CMK (cell line): ENCODE measurements around the gene UTP18.
"Not testable (repeated sequence)": the region's sequence is repeated elsewhere in the genome, so short reads cannot be mapped to it uniquely, and the experiment has no call there.

Experiments used
- DNase-seq: peaks from one replicate; pipeline ENCODE4 v3.0.0-alpha.2; 2010; ENCODE audit warnings: low read depth

The UTP18 gene

DNA sequence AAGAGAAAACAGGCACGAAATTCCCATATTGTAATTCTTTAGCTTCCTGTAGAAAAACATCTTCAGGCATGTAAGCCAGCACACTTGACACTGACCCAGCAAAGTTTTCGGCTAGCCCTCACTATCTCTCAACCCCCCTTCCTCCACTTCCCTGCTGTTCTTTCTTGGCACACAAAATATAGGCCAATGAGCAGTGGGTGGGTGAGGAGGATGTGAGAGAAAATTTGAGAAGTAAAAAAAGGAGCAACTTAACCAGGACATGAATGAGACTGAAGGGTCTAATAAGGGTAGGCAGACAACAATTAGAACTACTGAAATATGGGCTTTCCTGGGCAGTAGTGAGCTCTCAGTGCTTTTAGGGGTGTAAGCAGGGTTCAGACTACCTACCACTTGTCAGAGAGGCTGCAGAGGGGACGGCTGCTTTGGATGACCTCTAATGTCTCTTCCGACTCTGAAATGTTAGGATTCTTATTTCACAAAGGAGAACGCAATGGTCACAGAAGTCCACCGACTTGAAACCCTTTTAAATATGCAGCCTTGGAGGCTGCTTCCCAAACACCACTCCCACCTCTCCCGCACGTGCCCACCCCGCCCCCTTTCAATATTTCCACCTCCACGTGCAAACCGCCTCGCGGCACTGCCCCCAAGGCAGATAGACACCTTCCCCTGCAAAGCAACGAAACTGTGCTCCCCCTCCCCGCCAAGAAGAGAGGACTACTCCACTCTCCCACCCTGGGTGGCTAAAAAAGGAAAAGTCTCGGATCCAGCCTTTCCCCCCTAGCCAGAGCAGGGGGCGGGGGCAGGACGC lies 1.4 kb upstream of the UTP18 start:
- DNase-seq, result no peak

DNA sequence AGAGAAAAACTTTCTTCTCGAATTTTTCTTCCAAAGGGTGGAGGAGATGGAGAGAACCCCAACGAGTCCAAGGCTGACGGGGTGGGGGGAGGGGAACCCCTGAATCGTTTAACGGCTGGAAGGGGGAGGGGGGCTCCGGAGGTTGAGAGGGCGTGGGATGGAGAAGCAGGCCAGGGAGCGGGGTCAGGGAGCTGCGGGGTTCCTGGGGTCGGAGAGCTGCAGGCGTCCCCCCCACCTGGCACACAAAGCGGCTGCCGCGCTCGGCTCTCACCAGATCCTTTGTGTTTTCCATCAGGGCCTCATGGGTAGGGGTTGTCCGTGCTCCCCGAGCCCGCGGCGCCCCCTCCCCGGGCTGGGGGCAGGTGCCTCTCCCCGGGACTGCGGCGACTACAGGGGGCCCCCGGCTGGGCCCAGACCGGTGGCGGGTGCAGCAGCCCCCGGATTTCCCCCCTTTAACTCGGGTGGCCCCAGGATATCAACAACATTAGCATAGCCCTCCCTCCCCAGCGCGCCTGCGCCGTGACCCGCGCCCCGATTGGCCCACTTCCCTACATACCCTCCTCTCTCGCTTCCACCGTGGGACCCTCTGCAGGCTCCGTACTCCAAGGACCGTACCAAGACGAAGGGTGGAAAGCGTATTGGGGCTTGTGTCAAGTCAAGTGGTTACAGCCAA lies 646 bp upstream of the UTP18 start, which contains the start of gene MBTD1:
Gene MBTD1, minus strand, starts transcription at position 486 of the 673 bp plus-strand sequence. CDS start 34,888 bp downstream, outside the sequence.
- DNase-seq, result peak; percentile 92

DNA sequence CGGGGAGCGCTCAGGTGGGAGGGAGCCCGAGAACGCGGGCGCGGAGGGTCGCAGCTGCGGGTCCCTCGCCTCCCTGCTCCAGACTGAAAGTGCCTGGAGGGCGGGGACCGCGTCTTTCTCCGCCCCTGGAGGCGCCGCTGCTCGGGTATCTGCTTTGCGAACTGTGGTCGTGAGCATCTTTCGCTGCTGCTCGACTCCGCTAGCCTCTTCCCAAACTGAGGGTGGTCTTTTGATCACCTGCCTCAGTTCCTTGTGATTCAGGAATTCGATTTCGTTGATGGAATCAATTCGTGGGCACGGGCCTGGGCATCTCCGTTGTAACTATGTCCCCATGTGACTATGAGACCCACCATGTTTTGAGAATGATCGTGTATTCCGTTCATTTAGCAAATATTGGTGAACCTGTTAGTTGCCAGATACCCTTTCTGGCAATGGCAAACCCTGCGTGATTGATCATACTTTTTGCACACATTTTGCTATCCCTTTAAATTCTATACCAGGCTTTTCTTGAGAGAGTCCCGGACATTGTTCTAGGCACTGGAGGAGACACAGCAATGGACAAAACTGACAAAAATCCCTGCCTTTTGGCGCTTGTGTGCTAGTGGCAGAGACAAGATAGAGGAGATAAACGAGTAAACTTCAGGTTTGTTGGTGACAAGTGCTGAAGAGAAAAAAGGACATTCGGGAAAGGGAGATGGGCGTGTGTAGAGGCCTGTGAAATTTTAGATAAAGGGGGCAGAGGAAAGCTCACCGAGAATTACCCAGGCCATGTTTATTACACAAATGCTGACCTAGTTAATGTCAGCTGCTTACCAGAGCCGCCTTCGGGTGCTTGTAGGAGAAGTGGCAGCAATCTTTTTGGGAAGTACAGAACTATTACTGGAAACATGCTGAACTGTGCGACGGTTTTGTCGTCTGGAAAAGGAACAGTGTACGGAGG lies 948 bp downstream of the UTP18 start:
- peak; percentile 48 for DNase-seq

DNA sequence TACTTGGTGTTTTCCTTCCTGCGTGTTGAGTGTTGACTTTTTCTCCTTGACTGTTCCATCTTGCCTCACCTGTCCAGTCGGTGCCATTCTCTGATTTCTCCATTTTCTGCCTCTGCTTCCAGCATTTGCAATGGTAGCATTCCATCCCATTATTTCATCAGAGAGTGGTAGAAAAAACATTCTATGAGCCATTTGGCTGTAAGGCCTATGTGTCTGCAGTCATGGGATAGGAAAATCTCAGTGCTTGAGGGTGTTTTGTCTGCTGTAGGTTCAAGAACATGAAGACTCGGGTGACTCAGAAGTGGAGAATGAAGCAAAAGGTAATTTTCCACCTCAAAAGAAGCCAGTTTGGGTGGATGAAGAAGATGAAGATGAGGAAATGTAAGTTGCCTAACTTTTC lies 2.7 kb downstream of the UTP18 start:
- DNase-seq, result no peak

DNA sequence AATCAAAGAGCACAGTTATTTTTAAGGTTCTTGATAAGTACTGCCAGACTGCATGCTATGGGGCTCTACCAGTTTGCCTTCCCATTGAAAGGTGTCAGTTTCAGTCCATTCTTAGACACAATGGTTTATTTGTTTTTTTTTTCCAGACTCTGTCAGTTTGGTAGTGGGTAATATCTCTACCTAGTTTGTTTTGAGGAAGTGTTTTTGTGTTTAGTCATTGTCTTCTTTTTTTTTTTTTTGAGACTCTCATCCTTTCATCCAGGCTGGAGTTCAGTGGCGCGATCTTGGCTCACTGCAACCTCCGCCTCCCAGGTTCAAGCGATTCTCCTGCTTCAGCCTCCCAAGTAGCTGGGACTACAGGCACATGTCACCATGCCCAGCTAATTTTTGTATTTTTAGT lies 4.1 kb downstream of the UTP18 start:
- DNase-seq, result not testable (repeated sequence)

DNA sequence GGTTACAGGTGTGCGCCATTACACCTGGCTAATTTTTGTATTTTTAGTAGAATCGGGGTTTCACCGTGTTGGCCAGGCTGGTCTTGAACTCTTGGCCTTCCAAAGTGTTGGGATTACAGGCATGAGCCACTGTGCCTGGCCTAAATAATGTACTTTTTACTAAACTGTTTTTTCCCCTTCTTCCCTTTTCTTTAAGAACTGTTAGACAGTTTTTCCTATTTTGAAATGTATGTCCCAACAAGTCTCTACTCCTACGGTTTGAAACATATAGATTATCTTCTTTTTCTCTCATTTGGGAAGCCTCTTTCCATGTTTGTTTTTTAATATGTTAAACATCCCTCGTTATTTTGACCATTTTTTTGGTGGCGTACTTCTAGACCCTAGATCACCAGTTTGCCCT lies 9.6 kb downstream of the UTP18 start:
- no peak for DNase-seq

DNA sequence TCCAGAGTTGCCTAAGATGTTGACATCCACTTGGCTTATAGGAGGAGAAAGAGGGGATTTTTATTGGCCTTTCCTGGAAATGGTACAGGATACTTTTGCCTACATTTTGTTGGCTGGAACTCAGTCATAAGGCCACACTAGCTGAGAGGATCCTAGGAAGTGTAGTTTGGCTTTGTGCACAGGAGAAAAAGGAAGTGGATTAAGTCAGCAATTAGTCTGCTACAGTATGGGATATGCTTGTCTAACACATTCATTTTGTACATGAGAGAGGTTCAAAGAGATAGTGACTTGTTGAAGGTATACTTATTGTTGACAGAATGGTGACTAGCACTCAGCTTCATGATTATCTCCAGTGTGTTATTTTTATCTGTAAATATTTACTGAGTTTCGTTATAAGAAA lies 10.3 kb downstream of the UTP18 start:
- no peak for DNase-seq

DNA sequence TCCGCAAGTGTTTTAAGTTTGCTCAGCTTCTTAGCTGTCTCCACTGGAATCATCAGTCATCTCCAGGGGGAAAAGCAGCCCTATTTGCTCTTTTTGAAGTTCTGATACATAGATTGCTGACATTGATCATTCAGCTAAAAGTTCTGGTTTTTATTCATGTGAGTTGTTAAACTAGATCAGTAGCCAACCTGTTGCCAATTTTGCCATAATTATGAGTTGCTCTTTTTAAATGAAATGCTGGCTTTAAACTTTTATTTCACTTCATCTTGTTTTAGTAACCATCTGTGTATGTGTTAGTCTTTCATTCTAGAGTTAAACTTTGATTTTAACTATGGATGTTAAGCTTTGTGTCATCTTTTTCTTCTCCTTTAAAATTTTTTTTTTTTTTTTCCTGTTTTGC lies 12.5 kb downstream of the UTP18 start:
- DNase-seq, result no peak

DNA sequence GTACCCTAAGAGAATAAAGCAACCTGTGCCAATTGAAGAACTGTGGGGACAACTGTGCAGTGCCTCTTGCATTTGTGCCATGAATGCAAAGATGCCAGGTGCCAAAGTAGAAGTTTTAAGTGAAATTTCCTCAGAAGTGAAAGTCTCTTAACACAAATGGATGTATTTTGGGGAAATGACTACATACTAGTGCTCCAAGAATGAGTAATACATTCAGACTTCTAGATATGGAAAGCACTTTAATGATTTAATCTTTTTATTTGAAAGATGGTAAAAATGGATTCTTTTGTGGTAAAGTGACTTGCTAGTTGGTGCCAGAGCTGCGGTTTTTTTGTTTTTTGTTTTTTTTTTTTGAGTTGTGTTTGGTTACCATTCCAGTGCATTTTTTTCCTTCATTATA lies 15.0 kb downstream of the UTP18 start:
- DNase-seq, result no peak

DNA sequence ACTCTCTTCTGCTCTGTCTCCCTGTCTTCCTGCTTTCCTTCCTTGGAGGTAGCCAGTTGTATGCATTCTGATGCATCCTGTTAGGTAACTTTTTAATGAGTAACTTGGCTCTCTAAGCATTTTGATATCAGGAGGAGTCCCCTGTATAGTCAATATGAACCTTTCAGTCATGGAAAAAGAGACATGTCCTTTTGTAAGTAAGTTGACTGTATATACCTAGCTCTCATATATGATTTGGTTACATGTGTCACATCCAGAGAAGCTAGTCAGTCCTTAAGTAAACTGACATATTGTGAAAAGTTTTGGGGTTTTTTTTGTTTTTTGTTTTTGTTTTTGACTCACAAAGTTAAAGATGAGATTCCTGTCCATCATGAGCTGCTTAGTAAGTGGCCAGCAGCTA lies 18.8 kb downstream of the UTP18 start:
- no peak for DNase-seq

DNA sequence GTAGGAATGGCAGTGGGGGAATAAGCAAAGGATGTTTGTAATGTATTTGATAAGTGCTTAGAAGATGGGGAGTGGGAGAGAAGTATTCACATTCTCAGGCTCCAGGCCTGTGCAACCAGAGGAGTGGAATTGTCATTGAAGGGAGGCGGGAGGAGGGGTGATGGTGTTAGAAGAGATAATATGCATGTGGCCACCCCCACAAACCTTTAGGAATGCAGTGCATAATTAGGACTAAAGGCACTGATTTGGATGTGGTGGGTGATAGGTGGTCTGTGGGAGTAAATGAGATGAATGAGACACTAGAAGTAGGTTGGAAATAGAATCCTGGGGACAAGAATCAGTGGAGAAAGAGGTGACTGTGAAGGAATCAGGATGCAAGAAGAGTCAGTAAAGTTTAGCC lies 27.1 kb downstream of the UTP18 start:
- DNase-seq, result no peak

DNA sequence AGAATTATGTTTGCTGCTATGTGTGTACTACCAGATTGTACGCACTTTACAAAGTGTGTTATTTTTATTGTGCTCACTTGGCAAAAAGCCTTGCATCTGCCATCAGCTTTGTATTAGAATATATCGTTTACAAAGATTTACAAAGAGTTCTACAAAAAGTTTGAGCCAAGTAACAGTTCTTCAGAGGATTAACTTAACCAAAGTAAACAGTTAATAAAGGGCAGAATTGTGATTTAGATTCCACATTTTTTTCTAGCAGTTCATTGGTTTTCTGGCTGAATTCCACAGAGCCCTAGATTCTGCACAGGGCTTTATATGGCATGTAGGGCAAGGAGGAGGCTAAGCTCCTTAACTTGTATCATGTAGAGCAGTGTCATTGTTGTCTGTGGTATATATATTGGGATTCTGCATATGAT lies 29.4 kb downstream of the UTP18 start:
- DNase-seq, result no peak

DNA sequence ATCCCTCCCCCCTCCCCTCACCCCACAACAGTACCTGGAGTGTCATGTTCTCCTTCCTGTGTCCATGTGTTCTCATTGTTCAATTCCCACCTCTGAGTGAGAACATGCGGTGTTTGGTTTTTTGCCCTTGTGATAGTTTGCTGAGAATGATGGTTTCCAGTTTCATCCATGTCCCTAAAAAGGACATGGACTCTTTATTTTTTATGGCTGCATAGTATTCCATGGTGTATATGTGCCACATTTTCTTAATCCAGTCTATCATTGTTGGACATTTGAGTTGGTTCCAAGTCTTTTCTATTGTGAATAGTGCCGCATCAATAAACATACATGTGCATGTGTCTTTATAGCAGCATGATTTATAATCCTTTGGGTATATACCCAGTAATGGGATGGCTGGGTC lies 34.0 kb downstream of the UTP18 start:
- DNase-seq, result not testable (repeated sequence)

DNA sequence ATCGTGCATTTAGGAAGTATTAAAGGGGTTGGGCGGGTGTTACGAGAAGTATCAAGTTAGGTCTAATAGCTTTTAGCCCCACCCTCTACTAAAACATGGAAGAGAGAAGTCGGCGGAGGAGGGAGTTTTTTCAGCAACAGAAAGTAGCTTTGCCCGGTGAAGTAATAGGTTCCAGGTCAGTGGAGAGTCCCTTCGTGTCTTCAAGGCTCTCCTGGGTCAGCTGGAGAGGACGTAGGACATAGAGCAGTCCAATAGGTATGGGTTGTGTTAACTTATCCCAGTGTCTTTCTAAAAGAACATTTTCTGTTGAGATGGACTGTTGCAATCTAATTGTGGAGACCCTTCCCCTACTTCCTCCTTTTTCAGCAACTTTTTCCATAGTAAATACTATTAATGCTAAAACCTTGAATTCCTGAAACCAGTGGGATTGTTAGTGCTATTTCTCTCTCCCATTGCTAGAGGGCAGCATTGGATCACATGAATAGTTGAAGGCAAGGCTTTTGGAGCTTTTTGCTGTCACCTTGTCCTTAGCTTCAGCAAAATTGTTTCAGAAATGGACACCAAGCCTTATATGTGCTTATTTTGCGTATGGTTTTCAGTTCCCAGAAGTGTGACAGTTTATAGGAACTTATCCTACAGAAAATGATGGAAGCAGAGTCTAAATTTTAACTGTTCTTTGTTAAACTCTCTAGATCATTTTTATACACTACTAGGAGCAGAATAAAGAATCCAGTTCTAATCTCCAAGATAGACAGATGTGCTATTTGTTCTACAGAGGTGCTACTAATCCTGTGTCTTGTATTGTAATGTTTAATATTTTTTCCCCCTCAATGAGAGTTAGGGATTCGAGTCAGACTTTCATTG lies 38.4 kb downstream of the UTP18 start:
- peak; percentile 7 for DNase-seq

DNA sequence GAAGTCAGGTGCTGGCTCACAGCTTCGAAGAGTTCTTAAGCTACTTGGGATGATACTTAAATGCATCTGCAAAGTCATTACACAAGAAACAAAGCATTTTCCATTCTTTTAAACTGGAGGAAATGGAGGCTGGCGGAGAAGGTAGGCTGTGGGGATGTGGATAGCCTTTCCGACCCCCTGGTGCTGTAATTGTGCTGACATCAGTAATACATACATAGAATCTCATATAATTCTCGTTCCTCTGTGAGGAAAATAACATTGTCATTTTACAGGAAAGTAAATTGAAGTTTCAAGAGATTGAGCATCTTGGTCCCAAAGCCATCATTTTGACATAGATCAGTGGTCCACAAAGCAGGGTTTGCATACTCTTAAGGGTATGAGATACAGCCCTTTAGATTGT lies 39.5 kb downstream of the UTP18 start:
- no peak for DNase-seq

DNA sequence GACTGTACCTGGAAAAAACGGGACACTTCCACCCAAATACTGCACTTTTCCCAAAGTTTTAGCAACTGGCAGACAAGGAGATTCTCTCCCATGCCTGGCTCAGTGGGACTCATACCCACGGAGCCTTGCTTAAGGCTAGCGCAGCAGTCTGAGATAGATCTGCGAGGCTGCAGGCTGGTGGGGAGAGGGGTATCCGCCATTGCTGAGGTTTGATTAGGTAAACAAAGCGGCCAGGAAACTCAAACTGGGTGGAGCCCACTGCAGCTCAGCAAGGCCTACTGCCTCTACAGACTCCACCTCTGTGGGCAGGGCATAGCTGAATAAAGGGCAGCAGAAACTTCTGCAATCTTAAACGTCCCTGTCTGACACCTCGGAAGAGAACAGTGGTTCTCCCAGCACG lies 44.8 kb downstream of the UTP18 start:
- no peak for DNase-seq

DNA sequence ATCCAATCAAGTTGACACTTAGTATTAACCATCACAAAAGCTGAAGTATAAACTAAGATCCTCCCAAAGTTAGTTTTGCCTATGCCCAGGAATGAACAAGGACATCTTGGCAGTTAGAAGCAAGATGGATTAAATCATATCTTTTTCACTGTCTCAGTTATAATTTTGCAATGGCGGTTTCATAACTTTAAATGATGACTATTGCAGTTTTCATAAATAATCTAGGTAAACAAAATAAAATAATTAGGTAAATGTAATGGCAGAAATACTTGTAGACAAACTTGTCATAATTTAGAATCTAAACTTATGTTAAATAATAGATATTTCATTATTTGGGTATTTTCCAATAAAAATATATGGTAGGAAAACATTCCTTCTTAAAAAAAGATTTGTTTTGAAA lies 51.7 kb downstream of the UTP18 start:
- DNase-seq, result not testable (repeated sequence)

DNA sequence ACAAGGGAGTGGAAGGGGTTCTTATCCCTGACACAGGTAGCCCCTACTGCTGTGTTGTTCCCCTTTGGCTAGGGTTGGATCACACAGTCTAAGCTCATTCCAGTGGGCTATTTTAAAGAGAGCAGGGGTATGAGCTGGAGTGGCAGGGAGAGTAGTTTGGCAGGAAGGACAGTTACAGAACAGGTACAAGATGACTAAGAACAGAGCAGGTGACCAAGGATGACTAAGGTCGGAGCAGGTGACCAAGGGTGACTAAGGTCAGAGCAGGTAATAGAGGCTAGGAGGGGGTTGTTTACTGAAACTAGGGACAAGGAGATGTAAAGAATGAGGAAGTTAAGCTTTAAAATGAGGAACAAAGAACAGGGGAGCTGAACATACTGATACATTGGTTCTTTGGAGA lies 58.8 kb downstream of the UTP18 start:
- no peak for DNase-seq

DNA sequence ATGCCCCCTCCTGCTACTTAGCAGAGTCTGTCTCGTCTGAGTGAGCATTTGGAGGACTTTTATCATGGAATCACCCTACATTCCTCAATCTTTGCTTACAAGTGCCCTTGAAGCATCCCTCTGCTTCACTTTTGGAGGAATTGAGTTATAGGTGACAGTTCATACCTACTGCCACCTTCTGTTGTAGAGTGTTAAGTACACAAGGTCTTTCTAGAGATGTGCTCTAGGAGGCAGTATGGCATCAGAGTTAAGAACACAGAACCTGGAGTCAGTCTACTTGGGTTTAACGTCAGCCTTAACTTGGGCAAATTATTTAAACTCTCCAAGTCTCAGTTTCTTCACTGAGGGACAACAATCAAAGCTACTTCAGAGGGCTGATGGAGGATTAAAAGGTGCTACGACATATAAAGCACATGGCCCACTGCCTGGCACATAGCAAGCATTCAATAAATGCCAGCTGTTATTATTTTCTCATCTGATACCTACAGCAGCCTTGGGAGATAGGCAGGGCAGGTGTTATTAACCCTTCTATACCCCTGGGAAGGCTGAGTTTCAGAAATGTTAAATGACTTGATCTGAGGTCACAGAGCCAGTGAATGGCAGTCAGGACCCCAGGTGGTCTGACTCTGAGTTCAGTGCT lies 62.2 kb downstream of the UTP18 start:
- DNase-seq, result no peak

DNA sequence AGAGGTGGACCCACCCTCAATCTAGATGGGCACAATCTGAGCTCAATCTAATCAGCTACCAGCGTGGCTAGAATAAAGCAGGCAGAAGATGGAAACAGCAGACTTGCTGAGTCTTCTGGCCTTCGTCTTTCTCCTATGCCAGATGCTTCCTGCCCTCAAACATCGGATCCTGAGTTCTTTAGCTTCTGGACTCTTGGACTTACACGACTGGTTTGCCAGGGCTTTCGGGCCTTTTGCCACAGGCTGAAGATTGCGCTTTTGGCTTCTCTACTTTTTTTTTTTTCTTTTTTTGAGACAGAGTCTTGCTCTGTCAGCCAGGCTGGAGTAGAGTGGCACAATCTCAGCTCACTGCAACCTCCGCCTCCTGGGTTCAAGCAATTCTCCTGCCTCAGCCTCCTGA lies 65.1 kb downstream of the UTP18 start:
- DNase-seq, result no peak
